ENCODE measurements around the gene ECHDC3. TPM values are rescaled to one million over a fixed set of nuclear protein-coding genes. Genes with fewer than 3 reads are reported as not detected.
A peak's percentile ranks its signal among the peaks of the same experiment; 100 is the strongest.

The ECHDC3 gene
- total and polyA plus RNA-seq, 7 donors = 4.8 to 21.8 (median 13.8) TPM

- WGBS, 2 donors = 92 to 96% methylated on average over 13 of the region's 13 CpGs
- DNase-seq = no peak
- intact Hi-C loops (cut with DNase I) = no loop called here
- H3K27ac ChIP-seq = peak overlapping the region in 1 of 4 donors; percentile 55
- TF ChIP-seq EP300 (IDR thresholded peaks at IDR 0.05) = no peak
- TF ChIP-seq POLR2A (IDR thresholded peaks at IDR 0.05) = no peak
- TF ChIP-seq POLR2AphosphoS5 (IDR thresholded peaks at IDR 0.05) = no peak
- TF ChIP-seq CTCF (IDR thresholded peaks at IDR 0.05) = no peak
- H3K9me3 ChIP-seq = no peaks in the 10 kb centered on the region
- H3K4me3 ChIP-seq = no peak overlapping the region
- no peaks in the 10 kb centered on the region for H3K27me3 ChIP-seq
- H3K4me1 ChIP-seq = peaks cover 0 to 15% (median 0%) of the 10 kb centered on the region in 4 donors
- peaks cover 0 to 28% (median 0%) of the 10 kb centered on the region in 4 donors for H3K36me3 ChIP-seq
Observed at GRCh38 chr10:11758527-11759236, 16.5 kb downstream of the ECHDC3 start.

GRCh38 chr10:11759347-11759746, 17.2 kb downstream of the ECHDC3 start:
- Histone ChIP-seq H3K27ac (no peak overlapping the region), H3K36me3 (peaks cover 0 to 28% (median 0%) of the 10 kb centered on the region in 4 donors), H3K4me3 (no peak overlapping the region), H3K9me3 (no peaks in the 10 kb centered on the region), H3K4me1 (peaks cover 0 to 15% (median 0%) of the 10 kb centered on the region in 4 donors), H3K27me3 (no peaks in the 10 kb centered on the region)
- DNase-seq = no peak
- TF ChIP-seq POLR2AphosphoS5 (IDR thresholded peaks at IDR 0.05) = no peak
- TF ChIP-seq POLR2A (IDR thresholded peaks at IDR 0.05) = no peak
- no peak for TF ChIP-seq EP300 (IDR thresholded peaks at IDR 0.05)
- TF ChIP-seq CTCF (IDR thresholded peaks at IDR 0.05) = no peak
- intact Hi-C loops (cut with DNase I) = no loop called here
- 87 to 92% methylated on average over 8 of the region's 8 CpGs for WGBS, 2 donors

- H3K4me1 ChIP-seq = peaks cover 0 to 15% (median 0%) of the 10 kb centered on the region in 4 donors
- H3K27me3 ChIP-seq = no peaks in the 10 kb centered on the region
- DNase-seq = no peak
- H3K9me3 ChIP-seq = no peaks in the 10 kb centered on the region
- H3K4me3 ChIP-seq = no peak overlapping the region
- H3K36me3 ChIP-seq = peaks cover 0 to 28% (median 0%) of the 10 kb centered on the region in 4 donors
- TF ChIP-seq CTCF (IDR thresholded peaks at IDR 0.05) (no peak), POLR2AphosphoS5 (IDR thresholded peaks at IDR 0.05) (no peak), POLR2A (IDR thresholded peaks at IDR 0.05) (no peak), EP300 (IDR thresholded peaks at IDR 0.05) (no peak)
- intact Hi-C loops (cut with DNase I) = no loop called here
- H3K27ac ChIP-seq = no peak overlapping the region
- WGBS, 2 donors = 91 to 92% methylated on average over 8 of the region's 8 CpGs
Observed at GRCh38 chr10:11760151-11760550, 18.0 kb downstream of the ECHDC3 start.

GRCh38 chr10:11760861-11761260, 18.7 kb downstream of the ECHDC3 start:
- WGBS, 2 donors = 77 to 80% methylated on average over 7 of the region's 7 CpGs
- Histone ChIP-seq H3K27me3 (no peaks in the 10 kb centered on the region), H3K4me3 (no peak overlapping the region), H3K4me1 (peaks cover 0 to 15% (median 0%) of the 10 kb centered on the region in 4 donors), H3K27ac (no peak overlapping the region), H3K36me3 (peaks cover 0 to 23% (median 0%) of the 10 kb centered on the region in 4 donors), H3K9me3 (no peaks in the 10 kb centered on the region)
- TF ChIP-seq POLR2A (IDR thresholded peaks at IDR 0.05) (no peak), CTCF (IDR thresholded peaks at IDR 0.05) (no peak), POLR2AphosphoS5 (IDR thresholded peaks at IDR 0.05) (no peak), EP300 (IDR thresholded peaks at IDR 0.05) (no peak)
- intact Hi-C loops (cut with DNase I) = no loop called here
- no peak for DNase-seq
